ENCODE data around the gene RTN4RL1.

Gene RTN4RL1

GRCh38 chr17:1948517-1948825 is 76.7 kb downstream of the RTN4RL1 start:
- ChIA-PET POLR2A (no interaction called here), CTCF (no interaction called here)
- H3K4me3 ChIP-seq (ENCODE audit: low read depth, low read length): no peak overlapping the region
- DNase-seq (ENCODE audit: low read depth, low spot score): no peak
- TF ChIP-seq, protein P1, sequence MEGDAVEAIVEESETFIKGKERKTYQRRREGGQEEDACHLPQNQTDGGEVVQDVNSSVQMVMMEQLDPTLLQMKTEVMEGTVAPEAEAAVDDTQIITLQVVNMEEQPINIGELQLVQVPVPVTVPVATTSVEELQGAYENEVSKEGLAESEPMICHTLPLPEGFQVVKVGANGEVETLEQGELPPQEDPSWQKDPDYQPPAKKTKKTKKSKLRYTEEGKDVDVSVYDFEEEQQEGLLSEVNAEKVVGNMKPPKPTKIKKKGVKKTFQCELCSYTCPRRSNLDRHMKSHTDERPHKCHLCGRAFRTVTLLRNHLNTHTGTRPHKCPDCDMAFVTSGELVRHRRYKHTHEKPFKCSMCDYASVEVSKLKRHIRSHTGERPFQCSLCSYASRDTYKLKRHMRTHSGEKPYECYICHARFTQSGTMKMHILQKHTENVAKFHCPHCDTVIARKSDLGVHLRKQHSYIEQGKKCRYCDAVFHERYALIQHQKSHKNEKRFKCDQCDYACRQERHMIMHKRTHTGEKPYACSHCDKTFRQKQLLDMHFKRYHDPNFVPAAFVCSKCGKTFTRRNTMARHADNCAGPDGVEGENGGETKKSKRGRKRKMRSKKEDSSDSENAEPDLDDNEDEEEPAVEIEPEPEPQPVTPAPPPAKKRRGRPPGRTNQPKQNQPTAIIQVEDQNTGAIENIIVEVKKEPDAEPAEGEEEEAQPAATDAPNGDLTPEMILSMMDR (IDR thresholded peaks at IDR 0.05; ENCODE audit: insufficient read depth, low read length, missing control alignments): no peak

DNA sequence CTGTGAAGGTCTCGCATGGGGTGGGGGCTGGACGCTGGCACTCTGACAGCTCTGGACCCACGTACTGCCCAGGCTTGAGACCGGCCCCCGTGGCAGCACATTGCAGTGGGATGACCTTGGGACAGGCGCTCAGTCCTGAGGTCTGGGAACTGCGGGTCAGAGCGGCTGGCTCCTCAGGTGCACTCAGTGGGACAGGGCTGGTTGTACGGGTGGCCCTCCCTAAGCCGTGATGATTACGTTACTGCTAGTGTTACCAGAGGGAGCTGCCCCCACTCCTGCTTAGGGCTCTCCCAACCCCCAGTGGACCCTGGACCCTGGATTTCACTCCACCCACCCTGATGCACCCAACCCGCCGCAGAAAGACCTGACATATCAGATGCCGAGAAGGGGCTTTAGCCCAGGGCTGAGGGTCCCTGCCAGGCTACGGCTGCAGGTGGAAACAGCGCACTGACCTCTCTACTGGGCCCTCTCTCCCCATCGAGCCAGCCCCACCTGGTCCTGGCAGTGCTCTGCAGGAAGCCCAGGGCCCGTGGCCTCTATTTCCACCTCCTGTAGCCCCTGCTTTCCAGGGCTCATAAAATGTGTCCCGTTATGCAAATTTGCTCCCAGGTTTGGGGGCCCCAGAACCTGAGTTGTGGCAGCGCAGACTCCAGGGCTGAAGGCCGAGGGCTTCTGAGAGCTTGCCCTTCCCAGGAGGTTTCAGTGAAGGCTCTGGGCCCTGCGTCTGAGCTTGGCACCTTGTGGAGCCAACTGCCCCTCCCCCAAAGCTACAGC is 77.2 kb downstream of the RTN4RL1 start:
- DNase-seq (ENCODE audit: low read depth, low spot score): no peak
- POLR2A ChIA-PET: no interaction called here
- CTCF ChIA-PET: no interaction called here
- no peak overlapping the region for H3K4me3 ChIP-seq (ENCODE audit: low read depth, low read length)
- TF ChIP-seq, protein P1 (IDR thresholded peaks at IDR 0.05; ENCODE audit: insufficient read depth, low read length, missing control alignments): no peak

DNA sequence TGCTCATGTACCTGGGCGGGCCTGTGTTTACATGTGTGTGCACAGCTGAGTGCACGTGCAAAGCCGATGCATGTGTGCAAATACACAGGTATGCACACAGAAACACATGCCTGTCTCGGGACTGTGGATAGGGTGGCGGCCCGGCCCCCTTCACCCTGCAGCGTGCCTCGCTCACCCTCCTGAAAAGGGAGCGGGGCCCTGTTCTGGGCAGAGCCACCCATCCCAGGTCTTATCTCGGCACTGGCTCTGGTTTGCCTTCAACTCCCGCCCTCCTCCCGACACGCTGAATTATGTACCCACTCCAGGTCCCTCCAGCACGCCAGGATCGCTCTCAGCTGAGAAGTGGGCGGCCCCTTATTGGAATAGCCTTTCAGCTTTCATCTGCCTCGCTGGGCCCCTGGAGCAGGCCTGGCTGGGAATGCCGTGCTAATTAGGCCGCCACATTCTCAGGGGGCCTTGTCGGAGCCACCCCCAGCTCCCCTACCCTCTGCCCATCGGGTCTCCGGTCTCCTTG is 77.8 kb downstream of the RTN4RL1 start:
- no peak for DNase-seq (ENCODE audit: low read depth, low spot score)
- ChIA-PET POLR2A (no interaction called here), CTCF (no interaction called here)
- no peak overlapping the region for H3K4me3 ChIP-seq (ENCODE audit: low read depth, low read length)
- TF ChIP-seq, protein P1 (IDR thresholded peaks at IDR 0.05; ENCODE audit: insufficient read depth, low read length, missing control alignments): no peak

DNA sequence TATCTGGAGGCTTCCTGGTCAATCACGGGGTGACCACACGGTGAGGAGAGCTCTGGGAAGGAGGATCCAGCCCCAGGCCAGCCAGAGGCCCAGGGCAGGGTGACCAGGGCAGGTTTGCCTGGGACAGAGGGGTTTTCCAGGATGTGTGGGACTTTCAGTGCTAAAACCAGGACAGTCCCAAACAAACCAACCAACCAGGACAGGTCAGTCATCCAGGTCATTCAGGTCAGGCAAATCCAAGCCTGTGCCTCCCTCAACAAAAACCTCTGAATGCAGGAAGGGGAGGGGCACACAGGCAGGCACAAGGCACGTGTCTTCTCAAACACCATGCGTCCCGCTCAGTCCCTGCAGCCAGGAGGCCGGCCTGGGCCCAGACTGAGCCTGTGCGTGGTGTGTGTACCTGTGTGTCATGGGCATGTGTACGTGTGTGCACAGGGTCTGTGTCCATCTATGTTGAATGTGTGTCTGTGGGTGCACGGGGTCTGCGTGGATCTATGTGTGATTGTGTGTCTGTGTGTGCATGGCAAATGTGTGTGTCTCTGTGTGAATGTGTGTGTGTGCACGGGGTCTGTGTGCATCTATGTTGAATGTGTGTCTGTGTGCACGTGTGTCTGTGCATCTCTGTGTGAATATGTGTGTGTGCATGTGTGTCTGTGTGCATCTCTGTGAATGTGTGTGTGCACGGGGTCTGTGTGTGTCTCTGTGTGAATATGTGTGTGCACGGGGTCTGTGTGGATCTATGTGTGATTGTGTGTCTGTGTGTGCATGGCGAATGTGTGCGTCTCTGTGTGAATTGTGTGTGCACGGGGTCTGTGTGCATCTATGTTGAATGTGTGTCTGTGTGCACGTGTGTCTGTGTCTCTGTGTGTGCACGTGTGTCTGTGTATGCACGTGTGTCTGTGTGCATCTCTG is 78.9 kb downstream of the RTN4RL1 start:
- no peak overlapping the region for H3K4me3 ChIP-seq (ENCODE audit: low read depth, low read length)
- DNase-seq (ENCODE audit: low read depth, low spot score): no peak
- TF ChIP-seq, protein P1 (IDR thresholded peaks at IDR 0.05; ENCODE audit: insufficient read depth, low read length, missing control alignments): no peak
- POLR2A ChIA-PET: no interaction called here
- CTCF ChIA-PET: no interaction called here

- DNase-seq (ENCODE audit: low read depth, low spot score): no peak
- H3K4me3 ChIP-seq (ENCODE audit: low read depth, low read length): no peak overlapping the region
- TF ChIP-seq, protein P1 (IDR thresholded peaks at IDR 0.05; ENCODE audit: insufficient read depth, low read length, missing control alignments): no peak
- ChIA-PET POLR2A (no interaction called here), CTCF (no interaction called here)
Observed at GRCh38 chr17:1945621-1946020, 79.5 kb downstream of the RTN4RL1 start.

GRCh38 chr17:1943436-1943831 is 81.7 kb downstream of the RTN4RL1 start:
- ChIA-PET CTCF (interaction anchor here (0.9 kb wide), 1 partner anchor 82 kb away, joined by 3 read pairs; the partner anchor contains the start of gene RTN4RL1), POLR2A (no interaction called here)
- TF ChIP-seq, protein P1 (IDR thresholded peaks at IDR 0.05; ENCODE audit: insufficient read depth, low read length, missing control alignments): no peak
- H3K4me3 ChIP-seq (ENCODE audit: low read depth, low read length): no peak overlapping the region
- no peak for DNase-seq (ENCODE audit: low read depth, low spot score)

All from AG04449 (cell line).